Putamen (tissue), 1 donor: ENCODE measurements around the gene ITPKB.
"Not testable (repeated sequence)": the region's sequence is repeated elsewhere in the genome, so short reads cannot be mapped to it uniquely, and the experiment has no call there.

ENCODE experiments used
- DNase-seq: peaks from one replicate; pipeline ENCODE4 v3.0.0-alpha.2; 2016; ENCODE audit warnings: low spot score

The ITPKB gene

DNA sequence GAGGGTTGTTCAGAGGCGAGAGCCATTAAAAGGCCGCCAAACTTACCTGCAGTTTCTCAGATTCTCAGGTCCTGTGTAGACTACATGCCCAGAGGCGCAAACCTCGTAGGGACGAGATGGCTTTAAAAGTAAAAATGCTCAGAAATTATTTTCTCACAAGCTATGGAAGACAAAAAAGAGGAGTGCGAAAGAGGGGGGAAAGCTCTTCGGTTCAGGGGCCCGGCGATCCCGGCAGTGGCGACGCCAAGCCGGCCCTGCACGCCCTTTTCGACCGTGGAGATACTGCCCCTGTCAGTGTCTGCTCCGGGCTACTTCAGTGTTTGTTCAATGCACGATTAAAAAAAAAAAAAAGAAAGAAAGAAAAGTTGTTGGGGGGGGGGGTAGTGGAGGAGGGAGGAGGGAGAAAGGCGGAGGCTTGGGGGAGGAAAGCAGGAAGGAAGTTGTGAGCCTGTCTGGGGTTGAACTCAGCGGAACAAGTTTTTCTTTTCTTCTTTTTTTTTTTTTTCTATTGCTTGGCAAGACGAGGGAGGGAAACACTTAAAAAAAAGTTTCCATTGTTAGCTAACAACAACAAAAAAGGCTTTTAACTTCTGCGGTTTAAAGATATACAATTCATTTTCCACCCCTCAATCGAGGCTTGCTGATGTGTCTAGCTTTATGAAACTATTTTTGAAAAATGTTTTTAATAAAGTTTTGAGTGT lies at the start of gene ITPKB:
Gene ITPKB, minus strand, starts transcription at position 288 of the 701 bp plus-strand sequence. CDS start 1,824 bp downstream, outside the sequence.
- DNase-seq: peak; percentile 70

DNA sequence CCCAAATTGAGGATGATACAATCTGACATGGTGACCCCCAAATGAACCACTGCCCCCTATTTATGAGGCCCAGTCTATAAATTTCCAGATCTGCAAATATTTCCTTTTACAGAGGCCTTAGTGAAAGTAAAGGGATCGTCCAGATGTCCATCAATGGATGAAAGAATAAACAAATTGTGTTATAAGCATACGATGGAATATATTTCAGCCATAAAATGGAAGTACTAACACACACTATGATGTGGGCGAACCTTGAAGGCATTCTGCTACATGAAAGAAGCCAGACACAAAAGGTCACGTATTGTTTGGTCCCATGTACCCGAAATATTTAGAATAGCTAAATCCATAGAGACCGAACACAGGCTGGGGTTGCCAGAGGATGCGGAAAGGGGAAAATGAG lies 48.6 kb upstream of the ITPKB start:
- no peak for DNase-seq

- DNase-seq: peak; percentile 84
Observed at GRCh38 chr1:226787071-226787470, 48.0 kb upstream of the ITPKB start.

DNA sequence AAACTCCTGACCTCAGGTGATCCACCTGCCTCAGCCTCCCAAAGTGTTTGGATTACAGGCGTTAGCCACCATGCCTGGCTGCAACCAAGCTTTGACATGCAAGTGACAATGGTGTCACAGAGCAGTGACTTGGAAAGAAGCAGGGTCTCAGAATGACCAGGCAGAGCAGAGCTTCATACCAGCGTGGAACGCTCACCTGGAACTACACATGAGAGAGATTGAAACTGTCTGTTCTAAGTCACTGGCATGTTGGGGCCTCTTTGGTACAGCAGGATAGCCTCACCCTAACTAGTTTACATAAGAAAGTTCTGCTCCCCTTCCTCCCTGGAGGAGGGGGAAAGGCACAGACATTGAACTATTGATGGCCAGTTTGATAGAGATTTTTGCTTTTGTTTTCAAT lies 47.5 kb upstream of the ITPKB start:
- no peak for DNase-seq

DNA sequence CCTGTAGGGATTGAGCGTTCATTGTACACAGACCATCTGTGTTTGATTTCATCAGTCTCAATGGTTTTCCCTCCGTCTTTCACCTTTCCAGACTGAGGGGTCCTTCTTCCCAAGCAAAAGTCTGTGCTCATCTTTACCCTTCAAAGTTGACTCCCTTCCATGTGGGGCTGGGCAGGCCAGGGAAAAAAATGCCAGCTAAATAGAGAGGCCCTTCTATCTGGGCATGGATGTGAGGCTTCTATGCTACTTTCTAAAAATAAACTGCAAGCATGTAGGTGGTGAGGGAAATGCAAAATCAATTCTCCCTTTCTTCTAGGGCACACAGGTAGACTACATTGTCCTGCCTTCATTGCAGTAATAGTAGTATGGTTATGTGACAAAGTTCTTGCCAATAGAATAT lies 46.7 kb upstream of the ITPKB start:
- no peak for DNase-seq

DNA sequence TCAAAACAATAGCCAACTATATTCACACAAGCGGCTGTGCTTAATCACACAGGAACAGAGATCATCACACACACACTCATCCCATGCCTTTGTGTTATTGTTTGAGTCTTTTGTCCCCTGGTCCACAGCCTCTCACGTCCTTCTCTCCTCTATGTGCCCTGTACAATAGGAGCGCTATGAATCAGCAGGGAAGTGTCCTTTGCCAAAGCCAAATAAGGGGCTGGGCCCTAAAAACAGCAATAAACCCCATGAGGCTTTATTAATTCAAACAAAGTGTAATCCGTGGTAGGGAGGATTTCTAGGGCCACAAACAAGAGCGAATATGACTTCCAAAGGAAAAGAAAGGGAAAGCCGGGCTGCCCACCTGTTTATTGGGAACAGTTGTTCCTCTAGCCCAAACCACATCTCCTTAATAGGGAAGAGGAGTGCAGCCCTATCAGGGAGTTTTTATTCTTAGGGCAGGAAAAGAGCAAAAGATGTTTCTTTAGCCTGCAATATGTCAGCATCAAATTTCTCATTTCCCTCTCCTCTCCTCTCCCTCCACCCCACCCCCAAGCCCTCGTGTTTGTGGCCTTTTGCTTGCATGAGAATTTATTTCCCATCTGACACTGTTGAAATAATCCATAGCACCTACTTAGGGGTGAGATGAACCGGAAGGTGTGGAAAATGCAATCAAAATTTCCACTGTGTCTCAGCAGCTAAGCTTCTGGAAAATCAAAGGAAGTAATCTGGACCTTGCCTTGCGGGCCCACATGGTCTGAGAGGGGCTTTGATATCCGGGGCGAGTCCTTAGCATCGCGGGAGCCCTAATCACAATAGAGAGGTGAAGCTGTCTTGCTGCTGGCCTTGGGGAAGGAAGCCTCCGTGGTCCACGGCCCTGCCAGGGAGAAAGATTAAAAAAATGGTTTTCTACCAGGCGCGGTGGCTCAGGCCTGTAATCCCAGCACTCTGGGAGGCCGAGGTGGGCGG lies 45.3 kb upstream of the ITPKB start:
- peak; percentile 89 for DNase-seq

DNA sequence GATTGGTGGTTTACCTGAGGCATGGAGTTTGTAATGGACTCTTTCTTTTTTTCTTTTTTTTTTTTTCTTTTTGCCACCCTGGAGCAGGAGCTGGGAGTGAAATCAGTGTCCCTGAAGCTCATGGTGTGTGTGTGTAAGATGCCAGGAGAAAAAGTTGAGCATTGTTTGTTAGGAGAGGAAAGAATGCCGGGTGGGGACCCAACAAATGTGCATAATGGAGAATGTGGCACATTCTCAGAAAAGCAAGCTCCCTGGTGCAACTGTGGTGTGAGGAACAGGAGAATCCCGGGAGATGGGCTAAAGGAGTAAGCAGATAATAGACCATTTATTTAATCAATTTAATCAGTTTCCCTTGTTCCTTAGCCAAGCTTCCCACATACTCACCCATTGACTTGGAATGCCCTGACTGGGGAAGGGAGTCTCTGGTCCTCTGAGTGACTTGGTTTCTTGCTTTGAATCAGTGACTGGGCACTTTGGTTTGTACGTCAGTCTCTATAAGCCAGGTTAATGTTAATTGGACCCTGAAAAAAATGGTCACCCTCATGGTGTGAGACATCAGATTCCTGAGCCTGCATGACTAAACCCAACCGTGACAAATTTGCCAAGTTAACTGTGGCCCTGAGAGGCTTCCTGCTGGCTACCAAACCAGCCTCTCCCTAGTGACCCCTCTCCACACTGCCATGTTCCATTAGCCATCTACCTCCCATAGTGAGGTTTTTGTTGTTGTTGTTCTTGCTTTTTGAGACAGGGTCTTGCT lies 43.9 kb upstream of the ITPKB start:
- no peak for DNase-seq

GRCh38 chr1:226781937-226782609 lies 43.0 kb upstream of the ITPKB start:
- no peak for DNase-seq

DNA sequence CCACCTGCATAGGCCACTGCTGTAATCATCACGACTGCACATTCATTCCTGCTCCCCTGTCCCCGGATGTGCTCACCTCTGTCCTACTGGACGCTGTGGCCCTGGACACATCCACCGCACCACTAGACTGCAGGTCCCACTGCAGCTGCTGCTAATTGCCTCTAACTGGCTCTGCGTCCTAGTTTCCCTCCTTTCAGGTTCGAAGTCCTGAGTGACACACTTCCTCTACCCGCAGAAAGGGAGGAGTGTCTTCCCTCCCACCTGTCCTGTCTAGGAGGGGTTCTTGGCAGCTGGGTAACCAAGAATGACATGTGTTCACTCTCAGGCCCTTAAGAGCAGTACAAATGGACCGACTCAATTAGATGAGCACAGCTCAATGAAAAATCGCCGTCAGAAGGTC lies 40.5 kb upstream of the ITPKB start:
- no peak for DNase-seq

DNA sequence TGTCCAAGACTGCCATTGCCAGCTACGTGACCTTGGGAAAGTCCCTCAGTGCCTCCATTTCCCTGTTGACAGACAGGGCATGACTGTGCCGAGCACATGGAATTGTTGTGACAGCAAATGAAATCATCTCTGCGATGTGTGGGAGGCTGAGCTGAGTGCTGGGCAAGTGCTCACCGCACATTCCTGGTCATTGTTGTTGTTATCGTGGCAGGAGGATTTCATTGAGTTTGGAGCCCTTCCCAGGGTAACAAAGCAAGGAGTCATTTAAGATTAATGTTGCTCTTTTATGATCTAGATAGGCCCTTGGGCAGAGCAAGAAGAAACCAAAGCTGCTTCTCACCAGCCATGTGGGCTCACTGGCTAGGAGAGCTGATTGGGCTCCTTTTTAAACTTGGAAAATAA lies 39.6 kb upstream of the ITPKB start:
- DNase-seq: no peak

GRCh38 chr1:226776975-226777374 lies 37.9 kb upstream of the ITPKB start:
- no peak for DNase-seq

DNA sequence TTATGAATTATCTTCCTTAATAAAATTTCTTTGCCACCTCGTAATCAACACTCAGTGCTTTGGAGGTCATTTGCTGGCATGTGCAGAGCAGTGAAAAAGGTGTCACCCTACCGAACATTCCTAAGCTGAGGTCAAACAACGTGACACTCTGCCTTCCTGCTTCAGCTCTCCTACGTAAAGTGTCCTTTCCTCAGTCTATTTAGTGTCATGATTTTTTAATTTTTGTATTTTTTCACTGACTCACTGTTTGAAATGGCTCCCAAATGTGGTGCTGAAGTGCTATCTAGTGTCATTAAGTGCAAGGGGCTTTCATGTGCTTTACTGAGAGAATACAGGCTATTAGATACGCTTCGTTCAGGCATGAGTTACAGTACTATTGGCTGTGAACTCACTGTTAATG lies 37.0 kb upstream of the ITPKB start:
- DNase-seq: no peak

GRCh38 chr1:226772446-226773139 lies 33.5 kb upstream of the ITPKB start:
- no peak for DNase-seq

GRCh38 chr1:226767170-226767569 lies 28.1 kb upstream of the ITPKB start:
- not testable (repeated sequence) for DNase-seq

DNA sequence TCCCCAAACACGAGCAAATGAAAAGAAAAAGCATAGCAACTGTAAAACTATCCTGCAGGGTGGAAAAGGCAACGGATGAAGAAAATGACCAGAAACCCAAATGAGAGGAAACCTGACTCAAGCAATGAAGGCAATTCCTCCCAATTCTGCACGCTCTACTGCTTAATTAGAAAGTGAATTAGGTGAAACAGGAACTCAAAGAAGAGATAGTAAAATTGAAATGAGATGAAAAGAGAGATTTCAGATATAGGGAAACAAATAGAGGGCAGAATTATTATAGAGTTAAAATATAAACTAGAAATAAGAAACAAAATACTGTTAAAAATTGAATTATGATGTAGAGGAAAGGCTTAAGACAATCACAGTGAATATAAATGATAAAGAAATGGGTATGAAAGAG lies 27.5 kb upstream of the ITPKB start:
- DNase-seq: no peak

- DNase-seq: no peak
Observed at GRCh38 chr1:226764533-226764932, 25.5 kb upstream of the ITPKB start.

DNA sequence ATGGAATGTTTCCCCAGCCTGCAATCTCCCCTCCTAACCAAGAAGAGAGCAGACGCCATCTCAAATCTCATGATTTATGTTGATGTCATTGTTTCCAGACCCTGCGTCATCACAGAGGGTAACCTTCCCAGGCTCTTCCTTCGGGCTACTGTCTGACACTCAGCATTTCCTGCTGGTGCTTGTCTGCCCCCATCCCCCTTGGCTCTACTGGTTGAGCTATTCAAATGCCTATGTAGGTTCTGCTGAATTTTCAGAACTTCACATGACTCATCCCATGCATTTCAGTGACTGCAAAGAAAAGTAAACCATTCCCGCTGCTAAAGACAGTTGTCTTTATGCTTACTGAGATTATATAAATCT lies 24.8 kb upstream of the ITPKB start:
- DNase-seq: no peak

DNA sequence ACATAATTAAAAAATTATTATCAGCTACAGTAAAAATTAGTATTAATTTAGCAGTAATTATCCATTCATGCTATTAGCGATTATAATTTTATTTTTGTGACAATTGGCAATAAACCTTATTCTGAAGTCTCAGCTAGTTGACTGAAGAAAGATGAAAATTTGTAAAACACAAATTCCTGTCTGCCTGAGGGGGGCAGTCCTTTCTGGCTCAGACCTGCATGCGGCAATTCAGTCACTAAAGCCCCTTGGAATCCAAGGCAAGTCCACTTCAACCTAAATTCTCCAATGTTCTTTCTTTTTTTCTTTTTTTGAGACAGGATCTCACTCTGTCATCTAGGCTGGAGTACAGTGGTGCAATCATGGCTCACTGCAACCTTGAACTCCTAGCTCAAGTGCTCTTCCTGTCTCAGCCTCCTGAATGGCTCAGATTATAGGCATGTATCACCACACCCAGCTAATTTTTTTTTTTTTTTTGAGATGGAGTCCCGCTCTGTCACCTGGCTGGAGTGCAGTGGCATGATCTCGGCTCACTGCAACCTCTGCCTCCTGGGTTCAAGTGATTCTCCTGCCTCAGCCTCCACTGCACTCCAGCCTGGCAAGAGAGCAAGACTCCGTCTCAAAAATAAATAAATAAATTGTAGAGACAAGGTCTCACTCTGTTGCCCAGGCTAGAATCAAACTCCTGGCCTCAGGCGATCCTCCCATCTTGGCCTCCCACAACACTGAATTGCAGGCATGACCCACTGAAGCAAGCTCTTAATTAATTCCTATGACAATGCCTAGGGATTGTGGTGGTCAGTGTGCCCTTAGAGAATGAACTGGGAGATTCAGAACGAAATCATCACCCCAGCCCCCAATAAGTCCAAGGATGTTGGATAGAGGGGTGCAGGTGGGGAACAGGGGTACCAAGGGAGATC lies 24.2 kb upstream of the ITPKB start:
- DNase-seq: no peak

- DNase-seq: no peak
Observed at GRCh38 chr1:226762055-226762454, 23.0 kb upstream of the ITPKB start.

DNA sequence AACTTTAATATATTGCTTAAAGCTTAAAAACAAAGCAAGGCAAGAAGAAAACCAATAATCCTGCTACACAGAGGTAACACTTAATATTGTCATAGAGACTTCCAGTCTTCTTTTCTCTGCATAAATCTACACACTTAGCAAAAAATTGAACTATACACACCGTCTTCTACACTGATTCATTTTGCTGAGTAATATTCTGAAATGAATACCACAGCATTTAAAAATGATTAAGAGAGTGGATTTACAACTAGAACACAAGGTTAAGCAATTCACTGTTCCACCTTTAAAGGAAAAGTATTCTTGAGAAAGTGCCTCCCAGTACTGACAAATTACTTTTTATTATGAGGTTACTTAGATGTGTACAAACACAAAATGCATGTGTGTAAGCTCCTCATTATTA lies 22.2 kb upstream of the ITPKB start:
- no peak for DNase-seq
